Stomach (tissue), 4 donors: Measurements from ENCODE around the gene MAN2A1.

ENCODE experiments used
- CTCF ChIP-seq, 7 experiments: fragments of 450-650 bp in 4 of 7; fragments of 200-600 bp in 3 of 7; sonication (generic) in 3 of 7; IDR thresholded peaks; one replicate each; pipeline ENCODE4 v1.5.1; 2016 to 2019; ENCODE audit warnings: antibody characterized with exemption in 7 of 7, control low read depth in 2 of 7, mild to moderate bottlenecking in 1 of 7
- POLR2A ChIP-seq, 4 donors: fragments of 450-650 bp; IDR thresholded peaks; one replicate each; pipeline ENCODE4 v1.6.1; 2016; ENCODE audit warnings: antibody characterized with exemption in 4 of 4, control low read depth in 2 of 4, mild to moderate bottlenecking in 1 of 4, moderate library complexity in 1 of 4

GRCh38 chr5:109676920-109677319, 12.8 kb upstream of the MAN2A1 start:
- TF ChIP-seq CTCF (IDR thresholded peaks at IDR 0.05) (no peak), POLR2A (IDR thresholded peaks at IDR 0.05) (no peak)
